Endodermal cell (in vitro differentiated cells): Measurements from ENCODE around the gene TCP11. TPM values are rescaled to one million over a fixed set of nuclear protein-coding genes. Genes with fewer than 3 reads are reported as not detected.

Experiments
- DNase-seq: peaks from one replicate; pipeline ENCODE4 v3.0.0-alpha.2; 2017
- H3K27ac ChIP-seq: 2 replicates; pipeline ENCODE4 v1.5.1; 2013; ENCODE audit warnings: mild to moderate bottlenecking, low read depth, low read length, moderate library complexity
- H3K27me3 ChIP-seq: 2 replicates; pipeline ENCODE4 v1.6.1; 2013; ENCODE audit warnings: mild to moderate bottlenecking, low read length, moderate library complexity; ENCODE audit not compliant: insufficient read depth, control insufficient read depth, poor library complexity, severe bottlenecking
- H3K36me3 ChIP-seq: 2 replicates; pipeline ENCODE4 v1.7.0; 2013; ENCODE audit warnings: mild to moderate bottlenecking, low read length, moderate library complexity; ENCODE audit not compliant: control insufficient read depth, insufficient read depth
- H3K4me1 ChIP-seq: one replicate; pipeline ENCODE4 v1.7.0; 2013; ENCODE audit warnings: low read length; ENCODE audit not compliant: control insufficient read depth, insufficient read depth
- H3K4me3 ChIP-seq: 2 replicates; pipeline ENCODE4 v1.5.1; 2013; ENCODE audit warnings: mild to moderate bottlenecking, low read length, moderate library complexity
- H3K9ac ChIP-seq: 2 replicates; pipeline ENCODE4 v1.6.1; 2013; ENCODE audit warnings: mild to moderate bottlenecking, low read length, moderate library complexity; ENCODE audit not compliant: poor library complexity, severe bottlenecking; ENCODE audit errors: extremely low read depth
- H3K9me3 ChIP-seq: 2 replicates; pipeline ENCODE4 v1.6.1; 2013; ENCODE audit warnings: mild to moderate bottlenecking, low read length, moderate library complexity; ENCODE audit not compliant: control insufficient read depth
- H3K27ac Mint-ChIP-seq: 2 replicates; pipeline ENCODE4 v1.8.0; 2020; ENCODE audit warnings: mixed read lengths
- H3K27me3 Mint-ChIP-seq: 2 replicates; pipeline ENCODE4 v1.8.0; 2021; ENCODE audit warnings: mild to moderate bottlenecking, mixed read lengths; ENCODE audit not compliant: insufficient read depth
- H3K36me3 Mint-ChIP-seq: 2 replicates; pipeline ENCODE4 v1.8.0; 2020; ENCODE audit warnings: low read depth, mixed read lengths
- H3K4me1 Mint-ChIP-seq: 2 replicates; pipeline ENCODE4 v1.8.0; 2020; ENCODE audit warnings: mixed read lengths
- H3K4me3 Mint-ChIP-seq: 2 replicates; pipeline ENCODE4 v1.8.0; 2020; ENCODE audit warnings: mild to moderate bottlenecking, moderate library complexity, mixed read lengths
- H3K9me3 Mint-ChIP-seq: 2 replicates; pipeline ENCODE4 v1.8.0; 2020; ENCODE audit warnings: mild to moderate bottlenecking, mixed read lengths
- WGBS, 2 experiments: methylation state at CpG; one replicate each; pipeline versions ENCODE4 v1.1.5 to v1.1.7; 2013; ENCODE audit warnings: missing lambda C conversion rate in 2 of 2, mixed read lengths in 1 of 2; ENCODE audit not compliant: insufficient coverage in 1 of 2, insufficient read length in 1 of 2; 5-methylcytosine and 5-hydroxymethylcytosine counted together
- total RNA-seq, 2 donors: library from RNA; stranded (reverse); fragmentation: NEBNext Ultra II Directional in 1 of 2; extraction: Animal tissue kit (Norgen Biotek cat#: 25700) in 1 of 2; gene quantifications; 2 replicates in 1 of 2; 3 replicates in 1 of 2; pipeline ENCODE4 v1.2.1, GENCODE V29; 2021
- TF ChIP-seq, protein P1 (sequence below): fragments of 200-600 bp; sonication (generic); conservative IDR thresholded peaks from 2 replicates; pipeline ENCODE4 v1.5.0; 2021; ENCODE audit warnings: antibody characterized with exemption, mild to moderate bottlenecking

TCP11 gene
- total RNA-seq, 2 donors from 2014 or later, result not detected

DNA sequence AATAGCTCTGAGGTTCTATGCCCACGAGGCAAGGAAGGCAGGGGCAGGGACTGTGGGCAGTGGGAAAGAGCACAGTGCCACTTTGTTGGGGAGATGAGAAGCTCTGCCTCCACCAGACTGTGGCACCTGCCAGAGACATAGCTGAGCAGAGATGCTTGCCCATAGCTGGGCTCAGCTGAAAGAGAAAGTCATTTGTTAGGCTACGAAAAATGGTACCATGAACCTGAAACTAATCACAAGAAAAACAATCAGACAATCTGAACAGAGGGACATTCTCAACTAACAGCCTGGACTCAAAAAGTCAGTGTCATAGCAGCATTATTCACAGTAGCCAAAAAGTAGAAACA is 32.9 kb upstream of the TCP11 start:
- no peaks in the 10 kb centered on the region for H3K36me3 Mint-ChIP-seq
- no peak overlapping the region for H3K9ac ChIP-seq
- peaks cover 27% of the 10 kb centered on the region for H3K27me3 Mint-ChIP-seq
- peaks cover 14% of the 10 kb centered on the region for H3K27me3 ChIP-seq
- WGBS, 2 experiments, result 80 to 88% methylated on average over 1 to 2 of the region's 2 CpGs
- DNase-seq, result no peak
- H3K27ac Mint-ChIP-seq, result peak overlapping the region; percentile 22
- peaks cover 5% of the 10 kb centered on the region for H3K9me3 Mint-ChIP-seq
- H3K9me3 ChIP-seq, result no peaks in the 10 kb centered on the region
- no peaks in the 10 kb centered on the region for H3K4me1 ChIP-seq
- H3K4me3 Mint-ChIP-seq, result no peak overlapping the region
- H3K4me3 ChIP-seq, result no peak overlapping the region
- no peaks in the 10 kb centered on the region for H3K36me3 ChIP-seq
- H3K4me1 Mint-ChIP-seq, result peaks cover 16% of the 10 kb centered on the region
- H3K27ac ChIP-seq, result no peak overlapping the region
- TF ChIP-seq, protein P1, sequence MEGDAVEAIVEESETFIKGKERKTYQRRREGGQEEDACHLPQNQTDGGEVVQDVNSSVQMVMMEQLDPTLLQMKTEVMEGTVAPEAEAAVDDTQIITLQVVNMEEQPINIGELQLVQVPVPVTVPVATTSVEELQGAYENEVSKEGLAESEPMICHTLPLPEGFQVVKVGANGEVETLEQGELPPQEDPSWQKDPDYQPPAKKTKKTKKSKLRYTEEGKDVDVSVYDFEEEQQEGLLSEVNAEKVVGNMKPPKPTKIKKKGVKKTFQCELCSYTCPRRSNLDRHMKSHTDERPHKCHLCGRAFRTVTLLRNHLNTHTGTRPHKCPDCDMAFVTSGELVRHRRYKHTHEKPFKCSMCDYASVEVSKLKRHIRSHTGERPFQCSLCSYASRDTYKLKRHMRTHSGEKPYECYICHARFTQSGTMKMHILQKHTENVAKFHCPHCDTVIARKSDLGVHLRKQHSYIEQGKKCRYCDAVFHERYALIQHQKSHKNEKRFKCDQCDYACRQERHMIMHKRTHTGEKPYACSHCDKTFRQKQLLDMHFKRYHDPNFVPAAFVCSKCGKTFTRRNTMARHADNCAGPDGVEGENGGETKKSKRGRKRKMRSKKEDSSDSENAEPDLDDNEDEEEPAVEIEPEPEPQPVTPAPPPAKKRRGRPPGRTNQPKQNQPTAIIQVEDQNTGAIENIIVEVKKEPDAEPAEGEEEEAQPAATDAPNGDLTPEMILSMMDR, result no peak

DNA sequence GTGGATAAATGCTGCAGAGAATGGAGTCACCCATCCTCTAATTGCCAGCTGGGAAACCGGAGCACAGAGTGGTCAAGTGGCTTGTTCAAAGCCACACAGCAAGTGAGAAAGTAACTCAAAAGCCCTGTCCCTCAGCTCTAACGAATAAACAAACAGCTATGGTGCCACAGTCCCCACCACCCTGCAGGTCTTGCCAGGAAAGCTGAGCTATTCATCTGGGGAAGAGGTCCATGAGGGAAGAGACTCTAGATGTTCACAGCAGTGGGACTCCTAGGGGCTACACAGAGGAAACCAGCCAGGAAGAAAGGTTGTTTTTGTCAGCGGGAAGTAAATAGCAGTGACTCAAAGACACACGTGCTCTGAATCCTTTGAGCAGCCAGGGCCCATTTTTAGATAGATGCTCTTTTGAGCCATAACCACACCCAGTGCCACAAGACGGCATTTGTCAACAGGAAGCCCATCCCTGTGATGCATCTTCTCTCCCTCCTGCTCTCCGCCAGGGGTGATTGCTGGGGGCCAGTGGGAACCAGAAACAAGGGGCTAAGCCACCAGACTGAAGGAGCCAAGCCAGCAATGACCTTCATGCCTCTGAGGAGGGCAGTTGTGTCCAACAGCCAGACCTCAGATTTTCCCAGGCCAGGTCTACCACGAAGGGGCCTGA is 32.4 kb upstream of the TCP11 start:
- Histone ChIP-seq H3K36me3 (no peaks in the 10 kb centered on the region), H3K4me1 (no peaks in the 10 kb centered on the region), H3K27ac (no peak overlapping the region), H3K9me3 (no peaks in the 10 kb centered on the region), H3K27me3 (peaks cover 11% of the 10 kb centered on the region), H3K9ac (no peak overlapping the region), H3K4me3 (no peak overlapping the region)
- H3K36me3 Mint-ChIP-seq, result no peaks in the 10 kb centered on the region
- H3K27ac Mint-ChIP-seq, result peak overlapping the region; percentile 22
- peaks cover 27% of the 10 kb centered on the region for H3K27me3 Mint-ChIP-seq
- H3K9me3 Mint-ChIP-seq, result peaks cover 5% of the 10 kb centered on the region
- peak; percentile 45 for DNase-seq
- H3K4me1 Mint-ChIP-seq, result peaks cover 12% of the 10 kb centered on the region
- H3K4me3 Mint-ChIP-seq, result no peak overlapping the region
- TF ChIP-seq, protein P1, result peak; percentile 42
- 73 to 79% methylated on average over 4 to 7 of the region's 7 CpGs for WGBS, 2 experiments

DNA sequence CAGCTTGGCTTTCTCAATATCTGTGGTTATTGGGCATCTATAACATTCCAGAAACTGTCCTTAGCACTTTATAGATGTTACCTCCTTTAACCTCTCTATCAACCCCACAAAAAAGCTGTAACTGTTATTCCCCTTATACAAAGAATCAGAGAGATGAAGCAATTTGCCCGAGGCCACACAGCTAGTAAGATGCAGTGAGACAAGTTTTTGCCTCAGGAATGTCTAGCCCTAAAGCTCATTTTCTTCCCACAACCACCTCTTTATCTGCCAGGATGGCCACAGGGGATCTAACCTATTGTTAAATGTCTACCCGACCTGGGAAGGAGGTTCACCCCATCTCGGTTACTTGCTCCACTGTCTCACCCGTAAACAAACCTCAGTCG is 31.9 kb upstream of the TCP11 start:
- H3K9me3 Mint-ChIP-seq, result peaks cover 5% of the 10 kb centered on the region
- Histone ChIP-seq H3K4me3 (no peak overlapping the region), H3K9ac (no peak overlapping the region), H3K27ac (no peak overlapping the region), H3K27me3 (peaks cover 5% of the 10 kb centered on the region), H3K9me3 (no peaks in the 10 kb centered on the region), H3K4me1 (no peaks in the 10 kb centered on the region), H3K36me3 (no peaks in the 10 kb centered on the region)
- no peak overlapping the region for H3K27ac Mint-ChIP-seq
- 57 to 81% methylated on average over 3 to 5 of the region's 5 CpGs for WGBS, 2 experiments
- H3K4me3 Mint-ChIP-seq, result no peak overlapping the region
- H3K36me3 Mint-ChIP-seq, result no peaks in the 10 kb centered on the region
- DNase-seq, result no peak
- H3K4me1 Mint-ChIP-seq, result peaks cover 11% of the 10 kb centered on the region
- H3K27me3 Mint-ChIP-seq, result peaks cover 27% of the 10 kb centered on the region
- TF ChIP-seq, protein P1, result no peak
